Measurements from ENCODE around the gene GRHL3.
A peak's percentile ranks its signal among the peaks of the same experiment; 100 is the strongest.

Gene GRHL3

GRCh38 chr1:24373044-24373443 lies 53.9 kb downstream of the GRHL3 start:
- no peak for DNase-seq (ENCODE audit: low read depth)

- no peak for DNase-seq (ENCODE audit: low read depth)
Observed at GRCh38 chr1:24373710-24374109, 54.6 kb downstream of the GRHL3 start.

- DNase-seq (ENCODE audit: low read depth): no peak
Observed at GRCh38 chr1:24374891-24375786, 56.0 kb downstream of the GRHL3 start.

GRCh38 chr1:24379733-24380315 lies 60.7 kb downstream of the GRHL3 start:
- no peak for DNase-seq (ENCODE audit: low read depth)

GRCh38 chr1:24380508-24380907 lies 61.4 kb downstream of the GRHL3 start:
- DNase-seq (ENCODE audit: low read depth): no peak

GRCh38 chr1:24381256-24381655 lies 62.1 kb downstream of the GRHL3 start:
- no peak for DNase-seq (ENCODE audit: low read depth)

- DNase-seq (ENCODE audit: low read depth): no peak
Observed at GRCh38 chr1:24382165-24382577, 63.0 kb downstream of the GRHL3 start.

GRCh38 chr1:24383381-24383940 lies 64.3 kb downstream of the GRHL3 start:
- DNase-seq (ENCODE audit: low read depth): no peak

GRCh38 chr1:24384251-24385090 lies 65.3 kb downstream of the GRHL3 start:
- no peak for DNase-seq (ENCODE audit: low read depth)

- no peak for DNase-seq (ENCODE audit: low read depth)
Observed at GRCh38 chr1:24385160-24385940, 66.2 kb downstream of the GRHL3 start.

GRCh38 chr1:24386241-24386640 lies 67.1 kb downstream of the GRHL3 start:
- no peak for DNase-seq (ENCODE audit: low read depth)

- no peak for DNase-seq (ENCODE audit: low read depth)
Observed at GRCh38 chr1:24386931-24387330, 67.8 kb downstream of the GRHL3 start.

- no peak for DNase-seq (ENCODE audit: low read depth)
Observed at GRCh38 chr1:24387636-24388175, 68.5 kb downstream of the GRHL3 start.

GRCh38 chr1:24388331-24388885 lies 69.3 kb downstream of the GRHL3 start:
- DNase-seq (ENCODE audit: low read depth): no peak

GRCh38 chr1:24389231-24389678 lies 70.1 kb downstream of the GRHL3 start:
- no peak for DNase-seq (ENCODE audit: low read depth)

- peak; percentile 47 for DNase-seq (ENCODE audit: low read depth)
Observed at GRCh38 chr1:24390924-24391782, 72.0 kb downstream of the GRHL3 start.

GRCh38 chr1:24391882-24392603 lies 72.9 kb downstream of the GRHL3 start:
- DNase-seq (ENCODE audit: low read depth): peak; percentile 43

GRCh38 chr1:24392604-24392946 lies 73.4 kb downstream of the GRHL3 start:
- no peak for DNase-seq (ENCODE audit: low read depth)

GRCh38 chr1:24392982-24393650 lies 74.0 kb downstream of the GRHL3 start:
- no peak for DNase-seq (ENCODE audit: low read depth)
